NCI-H2227 treated with DMSO at 0.1 percent for 48 hours (cell line): ENCODE data around the gene CTRB1.
A peak's percentile ranks its signal among the peaks of the same experiment; 100 is the strongest.
"Not testable (repeated sequence)": the region's sequence is repeated elsewhere in the genome, so short reads cannot be mapped to it uniquely, and the experiment has no call there.

Experiments
- DNase-seq: peaks from one replicate; lab custom pipeline; 2025; lab: John Stamatoyannopoulos, UW

Gene CTRB1

DNA sequence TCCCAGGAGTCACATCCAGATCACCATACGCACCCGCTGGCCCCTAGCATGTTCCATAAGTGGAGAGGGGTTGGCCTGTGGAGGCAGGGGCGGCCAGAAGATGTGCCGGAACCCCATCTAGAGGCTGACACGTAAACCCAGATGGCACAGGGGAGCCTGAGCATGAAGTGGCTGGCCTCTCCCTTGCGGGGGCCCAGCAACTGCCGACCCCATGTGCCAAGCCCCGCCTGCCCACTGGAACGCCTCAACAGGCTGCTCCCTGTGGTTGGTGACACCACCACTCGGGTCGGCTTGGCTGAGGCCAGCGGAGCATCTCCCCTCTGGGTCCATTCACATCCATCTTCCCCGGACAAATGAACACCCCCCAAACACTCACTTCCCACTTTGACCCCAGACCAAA lies 23.2 kb downstream of the CTRB1 start:
- no peak for DNase-seq

DNA sequence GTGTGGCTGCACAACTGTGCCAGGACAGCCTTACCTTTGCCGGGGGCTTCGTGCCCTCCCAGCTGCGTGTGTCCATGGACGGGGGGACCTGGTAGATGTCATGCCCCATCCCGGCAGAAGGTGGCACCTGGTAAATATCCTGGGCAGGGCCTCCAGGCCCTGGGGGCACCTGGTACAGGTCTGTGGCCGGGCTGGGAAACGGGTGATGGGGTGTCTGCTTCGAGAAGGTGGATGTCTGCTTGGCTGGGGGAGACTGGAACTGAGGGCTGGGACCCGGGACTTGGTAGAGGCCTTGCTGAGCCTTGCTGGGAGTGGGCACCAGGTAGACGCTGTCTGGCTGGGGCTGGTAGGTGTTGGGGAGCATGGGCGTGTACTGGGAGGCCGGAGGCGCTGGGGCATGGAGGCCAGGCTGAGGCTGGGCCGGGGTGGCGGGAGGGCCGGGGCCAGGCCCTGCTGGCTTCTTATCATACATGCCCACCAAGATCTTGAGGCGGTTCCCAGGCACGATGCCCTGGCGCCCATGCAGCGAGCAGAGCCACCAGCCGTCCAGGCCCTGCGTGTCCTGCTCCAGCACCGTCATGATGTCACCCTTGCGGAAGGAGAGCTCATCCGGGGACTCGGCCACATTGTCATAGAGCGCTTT lies 23.8 kb downstream of the CTRB1 start:
- not testable (repeated sequence) for DNase-seq

DNA sequence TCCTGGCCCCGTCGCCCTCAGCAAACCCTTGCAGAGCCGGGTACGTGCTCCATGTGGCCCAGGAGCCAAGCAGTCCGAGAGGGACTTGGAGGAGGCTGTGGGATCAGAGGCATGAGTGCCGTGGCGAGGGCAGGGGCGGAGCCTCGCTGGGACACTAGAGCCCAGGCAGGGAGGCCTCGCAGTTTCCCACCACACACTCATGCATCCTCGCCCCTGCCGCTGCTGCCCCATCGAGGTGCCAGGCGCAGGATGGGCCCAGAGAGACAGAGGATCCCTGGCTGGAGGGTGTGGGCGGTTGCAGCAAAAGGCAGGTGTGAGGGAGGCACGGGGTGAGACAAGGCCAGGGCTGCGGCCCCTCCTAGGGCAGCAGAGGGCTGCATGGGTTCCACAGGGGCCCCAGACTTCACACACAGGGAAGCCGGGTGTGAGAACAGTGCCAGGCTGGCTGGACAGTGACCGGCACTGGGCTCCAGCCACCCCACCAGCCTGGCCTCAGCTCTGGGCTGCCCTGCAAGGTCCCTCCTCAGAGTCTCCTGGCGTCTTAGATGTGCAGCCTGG lies 25.0 kb downstream of the CTRB1 start:
- DNase-seq = no peak

DNA sequence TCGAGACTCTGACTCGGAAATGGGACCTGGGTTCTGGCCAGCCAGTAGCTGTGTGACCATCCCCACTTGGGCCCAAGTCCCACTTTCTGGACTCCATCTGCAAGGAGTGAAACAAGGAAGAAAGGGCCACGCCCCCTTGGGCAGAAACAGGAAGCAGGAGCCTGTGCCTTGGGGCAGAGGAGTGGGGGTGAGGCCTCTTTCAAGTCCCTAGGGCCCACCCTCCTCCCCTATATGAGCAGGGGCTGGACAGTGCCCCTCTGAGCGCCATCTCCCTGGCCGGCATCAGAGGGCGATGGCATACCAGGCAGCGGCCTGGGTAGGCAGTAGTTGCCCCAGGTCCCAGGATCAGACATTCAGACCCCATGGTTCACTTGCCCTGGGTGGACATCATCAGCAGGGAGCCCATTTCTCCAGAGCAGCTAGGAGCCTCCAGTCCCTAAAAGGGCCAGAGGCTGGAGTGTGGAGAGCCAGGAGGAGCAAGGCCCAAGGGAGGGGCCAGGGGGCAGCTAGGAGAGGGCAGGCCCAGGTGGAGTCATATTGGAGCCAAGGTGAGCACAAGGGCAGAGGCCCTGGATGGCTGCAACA lies 25.5 kb downstream of the CTRB1 start:
- DNase-seq = no peak

DNA sequence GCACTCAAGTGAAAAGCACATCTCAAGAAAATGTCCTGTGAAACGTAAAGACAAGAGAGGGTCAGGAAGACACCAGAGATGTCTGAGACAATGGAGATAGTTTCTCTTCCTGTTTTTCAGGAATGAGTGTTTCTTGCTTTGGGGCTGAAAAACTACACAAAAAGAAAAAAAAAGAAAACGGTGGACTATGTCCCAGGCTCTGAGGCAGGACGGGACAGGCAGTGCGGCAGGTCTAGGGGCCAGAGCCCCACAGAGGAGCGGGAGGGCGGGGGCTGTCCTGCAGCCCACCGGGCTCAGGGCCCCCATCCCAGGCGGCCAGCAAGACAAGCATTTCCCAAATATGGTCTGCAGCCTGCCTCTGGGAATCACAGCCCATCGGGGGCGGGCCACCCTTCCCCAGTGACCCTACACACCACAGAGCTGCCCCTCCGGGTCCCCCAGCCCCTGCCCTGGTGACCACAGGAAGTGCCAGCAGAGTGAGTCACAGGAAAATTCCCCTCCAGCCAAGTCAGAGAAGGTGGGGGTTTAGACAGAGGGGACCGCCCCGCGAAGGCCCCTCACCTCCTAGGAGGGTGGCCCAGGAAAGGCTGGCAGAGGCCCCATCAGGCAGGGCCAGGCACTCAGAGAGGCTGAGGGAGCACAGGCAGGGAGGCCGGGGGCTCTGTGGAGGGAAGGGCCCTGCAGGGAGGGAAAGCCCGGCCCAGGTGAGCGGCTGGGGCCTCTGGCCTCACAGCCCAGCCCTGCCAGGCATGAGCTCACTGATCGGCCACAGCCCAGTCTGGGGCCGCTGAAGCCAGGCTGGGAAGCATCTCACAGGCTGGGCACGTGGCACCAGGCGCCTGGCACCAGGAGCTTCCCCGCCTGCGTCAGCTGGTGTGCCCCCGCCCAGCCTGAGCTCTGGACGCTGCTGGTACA lies 26.3 kb downstream of the CTRB1 start:
- DNase-seq = no peak

DNA sequence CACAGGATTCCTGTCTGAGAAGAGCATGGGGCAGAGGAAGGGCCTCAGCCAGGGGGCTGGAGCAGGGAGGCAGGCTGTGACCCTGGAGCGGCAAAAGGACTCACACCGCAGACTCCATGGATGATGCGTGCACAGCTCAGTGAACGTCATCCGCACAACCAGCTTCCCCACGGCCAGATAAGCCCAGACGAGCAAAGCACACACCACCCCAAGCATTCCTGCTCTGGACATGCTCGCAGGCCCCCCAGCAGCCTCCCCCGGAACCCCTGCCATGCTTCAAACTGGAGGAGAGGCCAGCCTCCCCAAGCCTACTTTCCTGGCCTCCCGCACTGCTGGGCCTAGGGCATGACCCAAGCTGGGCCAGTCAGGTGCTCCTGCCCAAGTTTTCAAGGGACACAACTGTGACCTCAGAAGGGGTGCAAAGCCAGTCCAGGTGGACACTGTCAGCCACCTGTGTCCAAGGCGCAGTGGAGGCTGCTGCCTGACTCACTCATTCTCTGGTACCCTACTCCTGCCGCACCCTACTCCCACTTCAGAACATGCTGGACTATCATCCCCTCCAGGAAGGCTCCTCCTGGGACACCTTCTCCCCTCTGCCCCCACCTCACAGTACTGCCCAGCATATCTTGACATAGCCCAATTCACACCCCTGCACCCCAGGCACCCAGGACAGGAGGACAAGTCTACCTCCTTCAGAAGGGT lies 27.9 kb downstream of the CTRB1 start:
- DNase-seq = no peak

DNA sequence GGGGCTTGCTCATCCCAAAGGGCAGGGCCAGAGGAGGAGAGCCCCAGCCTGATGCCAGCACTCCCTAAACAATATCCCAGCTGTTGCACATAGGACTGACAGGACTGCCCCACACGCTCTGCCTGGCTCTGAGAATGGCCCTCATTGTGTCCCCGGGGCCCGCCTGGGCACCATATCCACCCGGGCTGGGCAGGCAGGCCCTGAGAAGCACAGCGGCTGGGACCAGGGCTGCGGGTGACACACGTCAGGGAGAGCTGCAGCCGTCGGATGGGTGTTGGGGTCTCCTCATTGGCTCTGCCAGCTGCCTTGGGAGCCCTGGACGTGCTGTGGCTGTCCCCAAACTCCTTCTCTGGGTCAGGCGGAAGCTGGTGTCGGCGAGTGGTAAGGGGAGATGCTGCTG lies 28.5 kb downstream of the CTRB1 start:
- no peak for DNase-seq

DNA sequence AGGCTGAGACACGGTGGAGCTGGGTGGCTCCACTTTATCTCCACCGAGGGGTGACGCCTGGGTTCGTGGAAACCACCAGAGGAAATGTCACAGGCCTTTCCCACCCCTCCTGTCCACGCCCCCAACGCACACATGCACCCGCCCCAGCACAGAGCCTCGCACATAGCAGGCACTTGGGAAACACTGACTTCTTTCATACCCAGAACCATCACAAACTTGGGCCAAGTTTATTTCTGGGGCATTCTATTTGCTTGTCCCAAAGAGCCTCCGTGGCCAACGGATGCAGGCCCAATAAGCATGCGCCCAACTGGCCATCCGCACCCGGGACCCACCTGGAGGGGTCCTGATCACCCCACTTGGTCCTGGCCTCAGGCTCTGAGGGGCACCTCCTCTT lies 29.4 kb downstream of the CTRB1 start:
- DNase-seq = no peak

DNA sequence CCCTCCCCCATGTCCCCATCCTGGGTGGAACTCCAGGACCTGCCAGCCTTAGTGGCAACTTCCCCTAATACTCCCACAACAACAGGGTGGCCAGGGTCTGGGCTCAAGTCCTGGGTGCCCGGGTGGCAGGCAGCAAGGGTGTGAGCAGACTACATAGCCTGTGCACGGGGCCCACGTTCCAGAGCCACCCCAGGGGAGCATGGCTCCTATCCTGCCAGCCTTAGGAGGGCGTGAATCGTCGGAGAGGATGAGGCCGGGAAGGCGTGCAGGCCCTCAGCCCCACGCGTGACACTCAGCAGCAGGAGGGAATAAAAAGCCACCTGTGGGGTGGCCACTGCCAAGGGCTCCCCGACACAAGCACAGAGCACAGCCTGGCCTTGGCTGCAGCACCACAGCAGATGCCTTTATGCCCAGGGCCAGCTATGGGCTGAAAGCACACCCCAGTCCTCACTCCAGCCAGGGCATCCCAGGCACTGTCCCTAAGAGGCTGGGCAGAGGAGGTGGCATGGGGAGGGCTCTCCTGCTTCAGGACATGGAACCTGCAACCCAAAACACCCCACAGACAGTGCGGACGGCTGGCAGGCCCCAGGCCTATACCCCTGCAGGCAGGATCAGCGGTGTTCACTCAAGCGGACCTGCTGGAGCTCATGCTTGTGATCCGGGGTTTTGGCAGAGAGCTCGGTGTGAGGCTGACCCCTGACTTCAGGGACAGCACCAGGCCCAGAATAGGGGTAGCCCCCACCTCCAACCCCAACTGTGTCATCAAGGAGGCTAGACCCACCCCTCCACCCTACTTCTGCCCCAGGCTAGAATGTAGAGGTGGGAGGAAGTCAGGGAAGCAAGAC lies 30.0 kb downstream of the CTRB1 start:
- no peak for DNase-seq

DNA sequence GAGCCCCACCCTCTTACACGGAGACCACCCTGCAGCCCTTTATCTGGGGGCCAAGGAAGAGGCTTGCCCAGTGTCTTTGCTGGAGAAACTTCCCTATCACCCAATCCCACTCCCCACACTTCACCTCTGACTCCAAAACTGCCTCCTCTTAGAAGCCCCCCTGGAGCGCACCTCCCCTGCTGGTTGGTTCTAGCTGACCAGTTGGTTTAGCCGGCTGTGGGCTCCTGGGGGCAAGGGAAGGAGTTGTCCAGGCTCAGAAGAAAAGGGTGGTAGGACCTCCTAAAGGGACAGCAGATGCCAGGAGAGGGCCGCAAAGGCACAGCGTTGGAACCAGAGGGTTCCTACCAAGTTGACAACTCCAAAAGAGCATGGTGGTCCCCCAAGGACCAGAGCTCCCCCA lies 30.7 kb downstream of the CTRB1 start:
- DNase-seq = no peak

DNA sequence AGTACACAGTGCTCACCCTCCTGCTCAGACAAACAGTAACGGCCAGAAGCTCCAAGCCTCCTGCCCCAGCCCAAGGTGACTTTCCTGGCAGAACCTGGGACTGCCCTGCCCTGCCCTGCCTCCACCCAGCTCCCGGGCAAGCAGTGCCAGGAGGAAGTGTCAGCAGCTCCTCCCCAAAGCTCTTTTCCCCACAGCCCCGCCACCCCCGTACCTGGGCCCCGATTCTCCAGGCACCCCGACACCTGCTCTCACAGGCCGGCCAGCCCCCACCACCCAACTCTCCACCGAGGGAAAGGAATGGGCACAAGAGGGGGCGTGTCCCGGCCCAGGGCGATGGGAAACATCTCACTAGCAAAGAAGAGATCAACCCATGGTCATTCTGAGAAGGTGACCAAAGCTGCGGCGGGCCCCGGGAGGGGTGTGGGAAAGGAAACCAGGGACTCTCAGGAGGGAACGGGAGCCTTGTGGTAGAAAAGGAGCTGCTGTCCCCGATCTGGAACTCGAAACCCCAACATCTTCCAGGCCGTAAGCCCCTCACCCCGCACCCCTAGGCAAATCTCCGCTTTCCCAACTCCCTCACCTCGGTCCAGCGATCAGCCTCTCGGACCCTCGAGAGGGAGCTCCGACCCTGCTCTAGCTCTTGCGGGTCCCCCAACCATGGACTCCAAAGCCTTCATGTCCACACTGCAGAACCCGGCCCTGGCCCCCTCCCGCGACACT lies 31.5 kb downstream of the CTRB1 start:
- no peak for DNase-seq

DNA sequence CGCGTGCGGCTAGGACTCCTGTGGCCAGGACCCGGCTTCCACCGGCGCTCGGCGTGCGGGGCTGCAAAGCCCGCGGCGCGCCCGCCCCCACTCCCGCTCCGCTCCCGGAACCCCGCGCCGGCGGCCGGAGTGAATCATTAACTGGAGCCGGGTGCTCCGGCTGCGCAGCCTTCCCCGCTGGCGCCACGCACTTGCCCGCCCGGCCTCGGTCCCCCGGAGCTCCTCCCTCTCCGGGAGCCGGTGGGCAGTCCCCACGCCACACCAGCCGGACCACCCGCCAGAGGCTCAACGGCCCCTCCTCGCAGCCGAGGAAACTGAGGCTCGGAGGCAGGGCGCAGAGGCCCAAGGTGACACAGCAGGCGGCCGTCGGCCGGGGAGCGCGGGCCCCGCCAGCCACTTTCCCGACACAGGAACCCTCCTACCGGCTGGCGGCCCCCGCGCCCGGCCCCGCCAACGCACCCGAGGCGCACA lies 32.1 kb downstream of the CTRB1 start:
- DNase-seq = no peak

DNA sequence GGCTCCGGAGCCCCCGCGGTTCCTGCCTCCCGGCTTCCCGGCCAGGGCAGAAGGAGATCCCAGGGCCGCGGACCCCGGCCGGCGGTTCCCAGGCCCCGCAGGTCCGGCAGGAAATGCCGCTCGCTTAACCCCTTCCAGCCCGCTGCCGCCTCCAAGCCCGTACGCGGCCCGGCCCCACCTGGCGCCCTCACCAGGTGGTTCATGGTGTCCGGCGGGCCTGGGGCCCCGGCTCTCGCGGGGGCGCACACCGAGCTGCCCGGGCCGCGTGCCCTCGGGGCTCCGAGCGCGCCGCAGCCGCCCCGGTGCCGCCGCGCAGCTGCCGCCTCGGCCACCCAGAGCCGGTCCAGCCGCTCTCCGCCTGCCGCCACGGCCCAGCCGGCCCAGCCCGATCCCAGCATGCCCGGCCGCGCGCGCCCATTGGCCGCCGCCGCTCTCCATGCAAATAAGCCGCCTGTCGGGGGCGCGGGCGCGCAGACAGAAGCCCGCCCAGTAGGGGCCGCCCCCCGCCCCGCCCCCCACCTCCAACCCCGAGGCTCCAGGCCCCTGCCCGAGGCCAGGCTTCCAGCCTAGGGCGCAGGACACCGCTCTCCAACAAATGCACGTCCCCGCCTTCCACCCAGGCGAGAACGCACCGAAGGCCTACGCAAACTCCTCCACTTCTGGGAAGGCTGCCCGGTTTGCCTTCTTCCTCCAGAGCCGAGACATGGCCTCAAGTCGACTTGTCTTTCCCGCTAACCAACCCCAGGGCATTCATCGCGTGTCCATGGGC lies 32.7 kb downstream of the CTRB1 start, which contains the start of gene BCAR1:
BCAR1 (minus strand) TSS at position 345 of the 769 bp plus-strand sequence; CDS start at position 203, 142 bp downstream.
- peak; percentile 52 for DNase-seq

DNA sequence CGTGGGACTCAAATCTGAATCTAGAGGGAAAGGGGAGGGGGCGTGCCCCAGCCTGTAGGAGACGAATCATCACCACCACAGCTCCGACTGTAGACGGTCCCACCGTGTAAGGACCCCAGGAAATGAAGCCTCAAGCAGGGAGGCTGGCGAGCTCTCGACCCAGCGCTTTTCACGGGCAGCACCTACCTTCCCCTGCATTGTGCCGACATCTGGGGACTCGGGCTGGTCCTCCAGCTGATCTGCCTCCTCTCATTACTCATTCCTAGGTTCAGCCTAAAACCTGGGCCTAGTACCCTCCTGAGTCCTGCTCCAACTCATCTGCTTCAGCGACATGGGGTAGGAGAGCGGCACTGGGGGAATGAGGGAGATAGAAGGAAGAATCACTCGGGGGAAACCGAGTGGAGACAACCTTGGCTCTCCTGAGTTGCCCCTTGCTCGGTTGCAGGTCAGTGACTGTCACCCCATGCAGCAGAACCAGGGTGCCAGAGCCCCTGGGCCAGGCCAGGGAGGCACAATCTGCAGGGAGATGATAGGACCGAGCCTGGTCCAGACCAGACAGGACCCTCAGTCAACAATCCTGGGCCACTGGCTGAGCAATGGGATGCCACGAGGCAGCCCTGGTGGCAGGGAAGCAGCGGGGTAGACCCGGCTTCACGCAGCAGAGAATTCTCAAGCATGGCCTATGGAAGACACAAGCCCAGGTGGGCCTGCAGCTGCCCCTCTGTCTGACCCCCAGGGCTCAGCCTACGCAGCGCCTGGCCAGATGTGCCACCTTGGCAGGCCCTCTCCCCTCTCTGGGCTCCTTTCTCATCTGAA lies 33.5 kb downstream of the CTRB1 start:
- no peak for DNase-seq

DNA sequence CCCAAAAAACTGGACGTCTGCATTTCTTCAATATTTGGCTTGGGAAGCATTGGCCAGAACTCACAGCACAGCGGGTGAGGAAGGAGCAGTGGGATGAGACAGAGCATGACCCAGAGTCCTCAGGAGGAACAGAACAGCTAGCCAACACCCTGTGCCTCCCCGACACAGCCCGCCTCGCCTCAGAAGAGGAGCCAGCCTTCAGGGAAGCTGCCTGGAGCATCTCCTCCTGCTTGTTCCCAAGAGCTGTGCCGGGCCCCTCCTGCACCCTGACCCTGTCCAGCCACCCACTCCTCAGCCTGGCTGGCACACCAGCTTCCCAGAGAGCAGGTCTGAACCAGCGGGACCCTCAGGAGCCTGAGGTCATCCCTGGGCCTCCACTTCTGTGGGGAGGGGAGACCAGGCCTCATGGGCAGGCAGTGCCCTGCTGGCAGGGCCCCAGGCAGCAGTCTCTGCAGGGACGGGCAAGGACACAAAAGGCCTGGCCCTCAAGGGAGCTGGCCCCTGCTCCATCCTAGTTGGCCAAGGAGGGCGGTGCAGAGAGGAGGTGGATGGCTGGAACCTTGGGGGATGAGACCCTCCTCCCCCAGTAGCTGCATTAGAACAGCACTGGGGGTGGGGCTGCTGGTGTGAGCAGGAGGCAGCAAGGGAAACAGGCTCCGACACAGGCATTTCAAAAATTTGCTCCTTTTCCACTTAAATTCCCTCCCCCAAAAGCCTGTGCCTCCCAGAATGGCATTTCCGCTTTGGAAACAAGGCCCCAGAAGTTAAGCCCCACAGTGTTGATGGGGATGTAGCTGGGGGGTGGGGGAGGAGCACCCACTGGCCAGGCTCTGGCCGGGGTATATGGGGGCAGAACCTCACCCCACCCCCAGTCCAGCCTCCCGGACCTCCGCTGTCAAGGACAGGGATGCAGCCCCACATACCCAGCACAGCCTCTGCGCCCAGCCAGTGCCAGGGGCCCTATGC lies 34.4 kb downstream of the CTRB1 start:
- no peak for DNase-seq

DNA sequence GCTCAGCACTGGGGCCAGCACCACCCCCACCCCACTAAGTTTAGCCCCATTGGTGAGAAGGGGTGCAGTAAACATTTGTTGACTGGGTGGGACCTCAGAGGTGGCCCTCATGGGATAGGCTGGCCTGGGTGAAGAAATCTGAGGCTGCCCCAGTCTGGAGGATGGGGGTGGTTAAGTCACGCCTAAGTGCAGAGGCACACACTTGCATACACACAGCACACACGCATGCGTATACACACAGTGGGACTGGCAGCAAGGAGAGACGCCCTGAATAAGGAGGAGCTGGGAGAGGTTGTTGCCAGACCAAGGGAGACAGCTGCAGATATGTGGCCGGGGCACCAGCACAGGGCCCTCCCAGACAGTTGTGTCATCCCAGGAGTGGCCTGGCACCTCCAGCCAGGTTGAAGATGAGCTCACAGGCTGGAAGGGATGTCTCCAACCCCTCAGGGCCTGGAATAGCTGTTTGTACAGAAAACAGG lies 35.6 kb downstream of the CTRB1 start:
- DNase-seq = no peak

DNA sequence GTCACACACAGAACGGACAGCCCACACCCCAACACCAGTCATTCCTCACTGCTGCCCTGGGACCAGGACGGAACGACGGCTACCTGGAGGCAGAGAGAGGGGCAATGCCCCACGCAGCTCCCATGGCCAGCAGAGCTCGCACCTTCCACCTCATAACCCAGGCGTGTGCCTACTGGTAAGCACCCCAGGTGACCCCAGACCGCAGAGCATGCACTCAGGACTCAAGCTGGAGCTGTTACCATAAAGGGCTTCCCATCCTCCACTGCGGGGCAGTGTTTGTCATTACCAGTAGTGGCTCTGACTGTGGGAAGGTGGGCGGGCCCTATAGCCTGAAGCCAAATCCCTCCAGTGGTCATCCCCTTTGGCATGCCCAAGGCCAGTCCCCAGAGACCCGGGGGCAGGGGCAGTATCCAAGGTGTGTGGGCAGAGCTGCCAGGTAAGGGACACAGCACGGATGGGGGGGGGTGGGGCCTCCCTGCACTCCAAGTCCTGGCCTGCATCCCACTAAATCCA lies 37.3 kb downstream of the CTRB1 start:
- DNase-seq = no peak
